Measurements from ENCODE around the gene ZBTB43. TPM values are rescaled to one million over a fixed set of nuclear protein-coding genes. Genes with fewer than 3 reads are reported as not detected.
A peak's percentile ranks its signal among the peaks of the same experiment; 100 is the strongest.
"Not testable (repeated sequence)": the region's sequence is repeated elsewhere in the genome, so short reads cannot be mapped to it uniquely, and the experiment has no call there.

ZBTB43 gene
- total RNA-seq, 2 donors from 2014 or later, result 36.8 to 52.0 TPM

- Mint-ChIP-seq H3K4me3 (no peak overlapping the region), H3K27ac (no peak overlapping the region), H3K27me3 (no peaks in the 10 kb centered on the region), H3K36me3 (ENCODE audit: low read depth) (peaks cover 10% of the 10 kb centered on the region), H3K4me1 (peaks cover 26% of the 10 kb centered on the region)
- ATAC-seq (no peak), DNase-seq (no peak)
- peaks cover 3% of the 10 kb centered on the region for H3K9me3 ChIP-seq (ENCODE audit: control insufficient read depth, low read length, poor library complexity, severe bottlenecking)
Measured at GRCh38 chr9:126822278-126822677, 17.4 kb downstream of the ZBTB43 start.

- H3K36me3 Mint-ChIP-seq (ENCODE audit: low read depth), result peaks cover 10% of the 10 kb centered on the region
- ATAC-seq, result no peak
- peaks cover 26% of the 10 kb centered on the region for H3K4me1 Mint-ChIP-seq
- no peak overlapping the region for H3K4me3 Mint-ChIP-seq
- peaks cover 3% of the 10 kb centered on the region for H3K9me3 ChIP-seq (ENCODE audit: control insufficient read depth, low read length, poor library complexity, severe bottlenecking)
- no peak for DNase-seq
- H3K27ac Mint-ChIP-seq, result peak overlapping the region; percentile 9
- H3K27me3 Mint-ChIP-seq, result no peaks in the 10 kb centered on the region
Measured at GRCh38 chr9:126822873-126823272, 18.0 kb downstream of the ZBTB43 start.

DNA sequence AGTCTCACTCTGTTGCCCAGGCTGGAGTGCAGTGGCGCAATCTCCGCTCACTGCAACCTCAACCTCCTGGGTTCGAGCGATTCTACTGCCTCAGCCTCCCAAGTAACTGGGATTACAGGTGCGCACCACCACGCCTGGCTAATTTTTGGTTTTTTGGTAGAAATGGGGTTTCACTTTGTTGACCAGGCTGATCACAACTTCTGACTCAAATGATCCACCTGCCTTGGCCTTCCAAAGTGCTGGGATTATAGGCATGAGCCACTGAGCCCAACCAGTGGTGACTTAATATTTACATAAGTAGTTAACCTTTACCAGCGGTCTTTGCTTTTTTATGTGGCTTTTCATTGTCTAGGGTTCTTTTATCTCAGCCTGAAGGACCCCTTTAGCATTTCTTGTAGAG, 19.2 kb downstream of the ZBTB43 start:
- H3K4me1 Mint-ChIP-seq, result peaks cover 26% of the 10 kb centered on the region
- not testable (repeated sequence) for H3K36me3 Mint-ChIP-seq (ENCODE audit: low read depth); H3K9me3 ChIP-seq (ENCODE audit: control insufficient read depth, low read length, poor library complexity, severe bottlenecking); DNase-seq; ATAC-seq; H3K4me3 Mint-ChIP-seq; H3K27me3 Mint-ChIP-seq; H3K27ac Mint-ChIP-seq

DNA sequence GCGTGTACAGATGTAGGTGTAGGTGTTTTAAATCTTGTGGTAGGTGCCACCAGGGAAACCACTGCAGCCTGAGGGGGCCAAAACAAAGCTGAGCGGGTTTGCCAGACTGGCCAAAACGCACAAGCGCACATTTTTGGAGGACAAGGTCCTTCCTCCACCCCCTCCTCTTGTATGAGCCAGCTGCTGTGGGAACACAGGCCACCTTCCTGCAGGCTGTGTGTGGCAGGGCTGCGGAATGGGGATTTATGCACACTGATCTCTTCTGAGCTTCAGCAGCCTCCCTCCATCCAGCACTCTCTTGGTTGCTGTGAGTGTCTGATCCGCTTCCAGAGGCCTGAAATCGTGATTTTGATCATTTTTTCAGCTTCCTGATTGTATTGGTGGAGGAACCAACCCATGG, 22.4 kb downstream of the ZBTB43 start:
- ATAC-seq (no peak), DNase-seq (no peak)
- no peaks in the 10 kb centered on the region for H3K9me3 ChIP-seq (ENCODE audit: control insufficient read depth, low read length, poor library complexity, severe bottlenecking)
- H3K36me3 Mint-ChIP-seq (ENCODE audit: low read depth), result peaks cover 2% of the 10 kb centered on the region
- no peaks in the 10 kb centered on the region for H3K27me3 Mint-ChIP-seq
- peaks cover 25% of the 10 kb centered on the region for H3K4me1 Mint-ChIP-seq
- H3K4me3 Mint-ChIP-seq, result no peak overlapping the region
- H3K27ac Mint-ChIP-seq, result no peak overlapping the region

DNA sequence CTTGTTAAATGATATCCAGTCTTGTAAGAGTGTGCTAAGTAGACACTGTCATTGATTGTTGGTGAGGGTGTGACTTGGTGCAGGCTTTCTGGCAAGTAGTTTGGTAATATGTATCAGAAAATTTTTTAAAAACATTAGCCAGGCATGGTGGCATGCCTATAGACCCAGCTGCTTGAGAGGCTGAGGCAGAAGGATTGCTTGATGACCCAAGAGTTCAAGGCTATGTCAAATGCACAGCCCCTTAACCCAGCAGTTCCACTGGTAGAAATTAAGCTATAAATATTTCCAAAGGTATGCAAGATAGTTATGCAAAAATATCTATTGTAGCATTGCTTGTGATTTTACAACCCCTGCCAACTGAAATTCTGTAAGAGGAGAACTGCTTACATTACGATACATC, 24.2 kb downstream of the ZBTB43 start:
- ATAC-seq (no peak), DNase-seq (no peak)
- H3K9me3 ChIP-seq (ENCODE audit: control insufficient read depth, low read length, poor library complexity, severe bottlenecking), result no peaks in the 10 kb centered on the region
- Mint-ChIP-seq H3K27me3 (no peaks in the 10 kb centered on the region), H3K4me3 (no peak overlapping the region), H3K36me3 (ENCODE audit: low read depth) (peaks cover 7% of the 10 kb centered on the region), H3K27ac (no peak overlapping the region), H3K4me1 (peaks cover 23% of the 10 kb centered on the region)

DNA sequence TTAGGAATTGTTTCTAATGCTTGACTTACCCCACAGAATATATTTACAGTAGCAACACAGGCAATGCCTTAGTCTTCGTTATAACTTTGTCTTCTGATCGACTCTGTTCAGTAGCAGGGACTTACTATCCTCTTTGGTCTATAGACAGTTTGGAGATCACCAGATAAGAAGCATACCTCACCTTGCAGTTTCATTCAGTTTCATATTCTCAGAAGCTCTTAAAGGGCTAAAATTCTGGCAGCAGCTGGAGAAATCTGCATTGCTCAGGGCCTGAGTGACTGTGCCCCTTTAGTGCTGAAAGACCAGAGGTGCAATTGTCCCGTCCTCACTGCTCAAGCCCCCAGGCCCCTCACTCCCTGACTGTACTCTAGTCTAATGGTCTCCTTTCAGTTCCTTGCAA, 26.0 kb downstream of the ZBTB43 start:
- Mint-ChIP-seq H3K27me3 (no peaks in the 10 kb centered on the region), H3K4me1 (peaks cover 18% of the 10 kb centered on the region), H3K27ac (no peak overlapping the region), H3K4me3 (no peak overlapping the region), H3K36me3 (ENCODE audit: low read depth) (peaks cover 11% of the 10 kb centered on the region)
- no peaks in the 10 kb centered on the region for H3K9me3 ChIP-seq (ENCODE audit: control insufficient read depth, low read length, poor library complexity, severe bottlenecking)
- DNase-seq, result no peak
- no peak for ATAC-seq

- no peak for ATAC-seq
- Mint-ChIP-seq H3K36me3 (ENCODE audit: low read depth) (peaks cover 14% of the 10 kb centered on the region), H3K27me3 (no peaks in the 10 kb centered on the region), H3K4me3 (peak overlapping the region; percentile 12), H3K27ac (no peak overlapping the region), H3K4me1 (peaks cover 20% of the 10 kb centered on the region)
- no peaks in the 10 kb centered on the region for H3K9me3 ChIP-seq (ENCODE audit: control insufficient read depth, low read length, poor library complexity, severe bottlenecking)
- no peak for DNase-seq
Measured at GRCh38 chr9:126832440-126832839, 27.6 kb downstream of the ZBTB43 start.

DNA sequence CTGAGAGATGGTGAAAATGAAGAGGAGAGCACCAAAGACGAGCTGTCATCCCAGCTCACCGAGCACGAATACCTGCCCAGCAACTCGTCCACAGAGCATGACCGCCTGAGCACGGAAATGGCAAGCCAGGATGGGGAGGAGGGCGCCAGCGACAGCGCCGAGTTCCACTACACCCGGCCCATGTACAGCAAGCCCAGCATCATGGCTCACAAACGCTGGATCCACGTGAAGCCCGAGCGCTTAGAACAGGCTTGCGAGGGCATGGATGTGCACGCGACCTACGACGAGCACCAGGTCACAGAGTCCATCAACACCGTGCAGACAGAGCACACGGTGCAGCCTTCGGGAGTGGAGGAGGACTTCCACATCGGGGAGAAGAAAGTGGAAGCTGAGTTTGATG, 28.2 kb downstream of the ZBTB43 start:
- DNase-seq, result no peak

GRCh38 chr9:126833710-126834345, 29.0 kb downstream of the ZBTB43 start:
- Mint-ChIP-seq H3K4me1 (peaks cover 20% of the 10 kb centered on the region), H3K27ac (peak overlapping the region; percentile 60), H3K4me3 (no peak overlapping the region), H3K27me3 (no peaks in the 10 kb centered on the region), H3K36me3 (ENCODE audit: low read depth) (peaks cover 14% of the 10 kb centered on the region)
- DNase-seq (no peak), ATAC-seq (no peak)
- H3K9me3 ChIP-seq (ENCODE audit: control insufficient read depth, low read length, poor library complexity, severe bottlenecking), result no peaks in the 10 kb centered on the region

More for the DNA sequence above, 28.2 kb downstream of the ZBTB43 start:
- H3K9me3 ChIP-seq (ENCODE audit: control insufficient read depth, low read length, poor library complexity, severe bottlenecking), result no peaks in the 10 kb centered on the region
- Mint-ChIP-seq H3K36me3 (ENCODE audit: low read depth) (peaks cover 14% of the 10 kb centered on the region), H3K27me3 (no peaks in the 10 kb centered on the region), H3K4me1 (peaks cover 20% of the 10 kb centered on the region), H3K4me3 (peak overlapping the region; percentile 12), H3K27ac (peak overlapping the region; percentile 39)
- ATAC-seq, result no peak

- Mint-ChIP-seq H3K36me3 (ENCODE audit: low read depth) (peaks cover 14% of the 10 kb centered on the region), H3K4me3 (no peak overlapping the region), H3K4me1 (peaks cover 22% of the 10 kb centered on the region), H3K27me3 (no peaks in the 10 kb centered on the region), H3K27ac (peak overlapping the region; percentile 60)
- H3K9me3 ChIP-seq (ENCODE audit: control insufficient read depth, low read length, poor library complexity, severe bottlenecking), result no peaks in the 10 kb centered on the region
- ATAC-seq, result no peak
- DNase-seq, result no peak
Measured at GRCh38 chr9:126834672-126835071, 29.8 kb downstream of the ZBTB43 start.

DNA sequence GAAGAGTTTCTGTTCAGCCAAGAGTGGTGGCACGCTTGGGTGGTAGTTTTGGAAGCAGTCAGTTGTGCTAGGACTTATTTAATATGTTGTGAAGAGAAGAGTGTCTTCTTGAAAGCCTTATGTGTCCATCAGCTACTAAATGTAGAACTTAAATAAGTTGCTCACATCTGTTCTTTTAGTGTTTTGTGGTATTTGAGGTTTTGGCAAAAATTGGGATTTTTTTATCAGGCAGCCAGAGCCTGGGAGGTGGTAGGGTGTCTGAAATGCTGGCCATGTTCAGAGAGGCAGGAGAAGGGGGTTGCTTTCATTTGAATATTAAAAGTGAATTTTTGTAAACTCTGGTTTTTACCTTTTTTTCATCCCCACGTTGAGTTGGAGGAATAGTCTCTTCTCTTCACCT, 31.4 kb downstream of the ZBTB43 start:
- no peak for DNase-seq
- H3K9me3 ChIP-seq (ENCODE audit: control insufficient read depth, low read length, poor library complexity, severe bottlenecking), result no peaks in the 10 kb centered on the region
- no peak for ATAC-seq
- Mint-ChIP-seq H3K27ac (peak overlapping the region; percentile 14), H3K4me1 (peaks cover 22% of the 10 kb centered on the region), H3K27me3 (no peaks in the 10 kb centered on the region), H3K4me3 (no peak overlapping the region), H3K36me3 (ENCODE audit: low read depth) (peaks cover 14% of the 10 kb centered on the region)

DNA sequence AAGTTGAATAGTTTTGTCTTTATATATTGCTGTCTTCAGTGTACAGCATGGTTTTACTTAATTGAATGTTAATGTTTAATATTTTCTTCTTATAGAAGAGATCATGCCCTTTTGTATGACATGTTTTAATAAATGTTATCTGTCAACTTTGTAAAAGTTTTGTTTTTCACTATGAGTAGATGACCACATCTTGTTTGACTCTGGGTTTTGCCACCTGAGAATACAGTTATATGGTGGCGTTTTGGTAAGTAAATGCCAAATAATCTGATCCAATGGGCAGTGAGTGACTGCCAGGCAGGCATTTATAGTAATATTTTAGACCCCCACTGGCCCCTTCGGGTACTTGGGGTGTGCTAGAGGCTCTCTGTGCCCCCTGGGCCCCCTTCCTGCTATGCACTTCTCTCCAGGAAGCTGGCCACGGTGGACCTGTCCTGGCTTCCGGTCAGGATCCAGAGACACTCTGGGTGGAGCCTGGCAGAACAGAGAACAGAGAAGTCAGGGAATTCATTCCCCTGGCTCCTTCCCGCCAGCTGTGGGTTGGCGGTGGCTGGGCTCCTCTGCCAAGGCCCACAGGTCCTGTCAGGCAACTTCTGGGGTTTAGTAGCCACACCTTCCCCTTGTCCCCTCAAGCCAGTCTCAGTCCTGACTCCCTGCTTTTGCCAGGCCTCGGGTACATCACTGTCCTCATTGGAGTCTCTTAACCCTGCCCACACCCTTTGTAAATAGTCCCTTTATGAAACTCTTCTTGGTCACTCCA, 33.4 kb downstream of the ZBTB43 start:
- Mint-ChIP-seq H3K4me1 (peaks cover 23% of the 10 kb centered on the region), H3K27me3 (no peaks in the 10 kb centered on the region), H3K27ac (no peak overlapping the region), H3K36me3 (ENCODE audit: low read depth) (peaks cover 11% of the 10 kb centered on the region), H3K4me3 (no peak overlapping the region)
- DNase-seq, result no peak
- H3K9me3 ChIP-seq (ENCODE audit: control insufficient read depth, low read length, poor library complexity, severe bottlenecking), result no peaks in the 10 kb centered on the region
- no peak for ATAC-seq

- peaks cover 9% of the 10 kb centered on the region for H3K36me3 Mint-ChIP-seq (ENCODE audit: low read depth)
- H3K4me1 Mint-ChIP-seq, result peaks cover 18% of the 10 kb centered on the region
- no peak for ATAC-seq
- H3K9me3 ChIP-seq (ENCODE audit: control insufficient read depth, low read length, poor library complexity, severe bottlenecking), result no peaks in the 10 kb centered on the region
- no peak overlapping the region for H3K4me3 Mint-ChIP-seq
- no peaks in the 10 kb centered on the region for H3K27me3 Mint-ChIP-seq
- DNase-seq, result no peak
- peak overlapping the region; percentile 65 for H3K27ac Mint-ChIP-seq
Measured at GRCh38 chr9:126838895-126839294, 34.1 kb downstream of the ZBTB43 start.

- peaks cover 16% of the 10 kb centered on the region for H3K4me1 Mint-ChIP-seq
- peaks cover 7% of the 10 kb centered on the region for H3K36me3 Mint-ChIP-seq (ENCODE audit: low read depth)
- H3K27ac Mint-ChIP-seq, result peak overlapping the region; percentile 65
- no peak overlapping the region for H3K4me3 Mint-ChIP-seq
- H3K9me3 ChIP-seq (ENCODE audit: control insufficient read depth, low read length, poor library complexity, severe bottlenecking), result no peaks in the 10 kb centered on the region
- ATAC-seq (no peak), DNase-seq (no peak)
- no peaks in the 10 kb centered on the region for H3K27me3 Mint-ChIP-seq
Measured at GRCh38 chr9:126839301-126839700, 34.5 kb downstream of the ZBTB43 start.

Data from T-helper 17 cell (primary cell).